ENCODE data around the gene KCNAB3. TPM values are rescaled to one million over a fixed set of nuclear protein-coding genes. Genes with fewer than 3 reads are reported as not detected.

The KCNAB3 gene
- total and polyA plus RNA-seq, 9 of the 15 experiments (the other 6 are each of a cell fraction or from before 2014, with no cell fraction given): 0.03 to 2.5 (median 1.1) TPM

- TF ChIP-seq E2F6 (IDR thresholded peaks at IDR 0.05; ENCODE audit: borderline replicate concordance in 1 of 2, extremely low read depth in 1 of 2, insufficient read depth in 1 of 2, insufficient read length in 1 of 2, low read depth in 1 of 2, low read length in 1 of 2, poor library complexity in 1 of 2, severe bottlenecking in 1 of 2) (peak in 1 of 2 experiments; percentile 39), CTBP1 (IDR thresholded peaks at IDR 0.05; ENCODE audit: borderline replicate concordance) (0 out of 2 replicates have a peak, but pooled peaks have one; percentile 24), ATF1 (CRISPR knock-in tag; IDR thresholded peaks at IDR 0.05) (no peak), ATF1 (tag; IDR thresholded peaks at IDR 0.05) (peak; percentile 19; the same call in 1 of the 2 replicates), LARP7 (IDR thresholded peaks at IDR 0.05) (no peak), ZNF324 (CRISPR knock-in tag; IDR thresholded peaks at IDR 0.05) (no peak), ATF4 (CRISPR knock-in tag; IDR thresholded peaks at IDR 0.05) (no peak), ZNF766 (CRISPR knock-in tag; conservative IDR thresholded peaks at IDR 0.05) (no peak), ZHX1 (conservative IDR thresholded peaks at IDR 0.05; ENCODE audit: low read length) (no peak), MAX (CRISPR knock-in tag; IDR thresholded peaks at IDR 0.05) (peak; percentile 69), JUNB (CRISPR knock-in tag; conservative IDR thresholded peaks at IDR 0.05) (no peak), PHB (CRISPR knock-in tag; IDR thresholded peaks at IDR 0.05) (no peak), MNT (conservative IDR thresholded peaks at IDR 0.05) (peak; percentile 83 to 92), PTRF (tag; IDR thresholded peaks at IDR 0.05) (no peak), PRDM10 (IDR thresholded peaks at IDR 0.05; ENCODE audit: partially characterized antibody) (peak; percentile 91), CC2D1A (IDR thresholded peaks at IDR 0.05) (0 out of 2 replicates have a peak, but pooled peaks have one; percentile 17)
Observed at GRCh38 chr17:7885367-7886226, 44.1 kb downstream of the KCNAB3 start (continued).

Data from K562 (cell line).